SK-N-SH treated with all-trans-retinoic acid at 6 μM for 48 hours (cell line): ENCODE data around the gene MYO18A.

ENCODE experiments used
- ATAC-seq: fragments of 200-7000 bp; cut with Tn5 transposase; 3 replicates; pipeline ENCODE4 v1.9.1; 2020; ENCODE audit warnings: mild to moderate bottlenecking, moderate library complexity
- ARNTL ChIP-seq: fragments of 450-650 bp; formaldehyde crosslinking; IDR thresholded peaks from 2 replicates; pipeline ENCODE4 v1.5.0; 2020; ENCODE audit warnings: low read depth, mild to moderate bottlenecking, moderate library complexity, borderline replicate concordance
- BACH2 ChIP-seq: fragments of 250-450 bp; sonication (Bioruptor Pico); IDR thresholded peaks from 2 replicates; pipeline ENCODE4 v1.9.0; 2021; ENCODE audit warnings: mild to moderate bottlenecking, borderline replicate concordance
- CSDC2 ChIP-seq: fragments of 250-450 bp; sonication (Bioruptor Pico); IDR thresholded peaks from 2 replicates; pipeline ENCODE4 v1.5.0; 2020; ENCODE audit warnings: mild to moderate bottlenecking, moderate library complexity
- ESRRG ChIP-seq: fragments of 250-450 bp; sonication (Bioruptor Pico); IDR thresholded peaks from 2 replicates; pipeline ENCODE4 v1.6.1; 2021; ENCODE audit warnings: mild to moderate bottlenecking
- GLIS3 ChIP-seq: fragments of 250-450 bp; sonication (Bioruptor Pico); IDR thresholded peaks from 2 replicates; pipeline ENCODE4 v1.5.0; 2020; ENCODE audit warnings: mild to moderate bottlenecking, moderate library complexity
- OSR1 ChIP-seq: fragments of 250-450 bp; sonication (Bioruptor Pico); IDR thresholded peaks from 2 replicates; pipeline ENCODE4 v1.8.0; 2022; ENCODE audit warnings: moderate library complexity, mild to moderate bottlenecking, inconsistent platforms
- PPARA ChIP-seq: fragments of 250-450 bp; sonication (Bioruptor Pico); IDR thresholded peaks from 2 replicates; pipeline ENCODE4 v1.5.0; 2020; ENCODE audit warnings: mild to moderate bottlenecking, borderline replicate concordance
- RARB ChIP-seq: fragments of 250-450 bp; sonication (Bioruptor Pico); IDR thresholded peaks from 2 replicates; pipeline ENCODE4 v1.8.0; 2021; ENCODE audit warnings: mild to moderate bottlenecking, moderate library complexity
- SNAI2 ChIP-seq: fragments of 250-450 bp; sonication (Bioruptor Pico); IDR thresholded peaks from 2 replicates; pipeline ENCODE4 v1.5.0; 2020; ENCODE audit warnings: mild to moderate bottlenecking, moderate library complexity
- TCF4 ChIP-seq: fragments of 250-450 bp; sonication (Bioruptor Pico); IDR thresholded peaks from 2 replicates; pipeline ENCODE4 v1.8.0; 2021; ENCODE audit warnings: mild to moderate bottlenecking, moderate library complexity, borderline replicate concordance
- TOX ChIP-seq: fragments of 250-450 bp; sonication (Bioruptor Pico); IDR thresholded peaks from 2 replicates; pipeline ENCODE4 v1.8.0; 2021; ENCODE audit warnings: mild to moderate bottlenecking, moderate library complexity, borderline replicate concordance
- TSHZ2 ChIP-seq: fragments of 250-450 bp; sonication (Bioruptor Pico); IDR thresholded peaks from 2 replicates; pipeline ENCODE4 v1.5.0; 2020; ENCODE audit warnings: mild to moderate bottlenecking, moderate library complexity
- ZC3H10 ChIP-seq: fragments of 250-450 bp; sonication (Bioruptor Pico); IDR thresholded peaks from 2 replicates; pipeline ENCODE4 v1.5.1; 2021; ENCODE audit warnings: mild to moderate bottlenecking, moderate library complexity
- ZFP30 ChIP-seq: fragments of 450-650 bp; formaldehyde crosslinking; IDR thresholded peaks from 2 replicates; pipeline ENCODE4 v1.5.0; 2022; ENCODE audit warnings: mild to moderate bottlenecking, moderate library complexity
- ZNF8 ChIP-seq: fragments of 450-650 bp; formaldehyde crosslinking; IDR thresholded peaks from 2 replicates; pipeline ENCODE4 v1.5.0; 2020; ENCODE audit warnings: mild to moderate bottlenecking, moderate library complexity
- TF ChIP-seq, protein P1 (sequence below): fragments of 250-450 bp; sonication (Bioruptor Pico); IDR thresholded peaks from 2 replicates; pipeline ENCODE4 v1.5.1; 2021; ENCODE audit warnings: mild to moderate bottlenecking, moderate library complexity
- TF ChIP-seq, protein P2 (sequence below): fragments of 250-450 bp; sonication (Bioruptor Pico); IDR thresholded peaks from 2 replicates; pipeline ENCODE4 v1.8.0; 2020; ENCODE audit warnings: mild to moderate bottlenecking, moderate library complexity, borderline replicate concordance
- TF ChIP-seq, protein P3 (sequence below): fragments of 250-450 bp; sonication (Bioruptor Pico); IDR thresholded peaks from 2 replicates; pipeline ENCODE4 v1.5.1; 2020; ENCODE audit warnings: low read depth, mild to moderate bottlenecking, moderate library complexity

MYO18A gene

DNA sequence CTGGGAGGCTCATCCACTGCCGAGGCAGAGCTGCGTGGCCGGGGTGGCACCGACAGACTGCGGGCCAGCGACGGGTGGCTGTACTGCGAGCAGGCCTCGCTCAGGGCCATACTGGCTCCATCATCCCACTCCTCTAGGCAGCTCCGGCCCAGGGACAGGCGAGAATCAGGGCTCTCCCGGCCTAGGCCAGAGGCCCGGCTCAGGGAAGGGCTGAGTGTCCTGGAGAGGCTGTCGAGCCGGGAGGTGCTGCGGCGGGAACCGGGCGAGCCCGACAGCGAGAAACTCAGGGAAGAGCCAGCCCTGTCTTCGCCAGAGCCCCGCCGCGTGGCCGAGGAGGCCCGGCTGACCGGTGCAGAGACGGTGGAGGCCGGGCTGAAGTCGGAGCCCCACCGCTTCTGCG, 99.9 kb downstream of the MYO18A start:
- ATAC-seq, result no peak
- TF ChIP-seq ZC3H10, result no peak
- TF ChIP-seq, protein P1, sequence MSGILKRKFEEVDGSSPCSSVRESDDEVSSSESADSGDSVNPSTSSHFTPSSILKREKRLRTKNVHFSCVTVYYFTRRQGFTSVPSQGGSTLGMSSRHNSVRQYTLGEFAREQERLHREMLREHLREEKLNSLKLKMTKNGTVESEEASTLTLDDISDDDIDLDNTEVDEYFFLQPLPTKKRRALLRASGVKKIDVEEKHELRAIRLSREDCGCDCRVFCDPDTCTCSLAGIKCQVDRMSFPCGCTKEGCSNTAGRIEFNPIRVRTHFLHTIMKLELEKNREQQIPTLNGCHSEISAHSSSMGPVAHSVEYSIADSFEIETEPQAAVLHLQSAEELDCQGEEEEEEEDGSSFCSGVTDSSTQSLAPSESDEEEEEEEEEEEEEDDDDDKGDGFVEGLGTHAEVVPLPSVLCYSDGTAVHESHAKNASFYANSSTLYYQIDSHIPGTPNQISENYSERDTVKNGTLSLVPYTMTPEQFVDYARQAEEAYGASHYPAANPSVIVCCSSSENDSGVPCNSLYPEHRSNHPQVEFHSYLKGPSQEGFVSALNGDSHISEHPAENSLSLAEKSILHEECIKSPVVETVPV (CRISPR knock-in tag), result no peak
- no peak for TF ChIP-seq ARNTL
- TF ChIP-seq ZFP30 (CRISPR knock-in tag), result no peak
- no peak for TF ChIP-seq OSR1
- TF ChIP-seq PPARA (CRISPR knock-in tag), result no peak
- no peak for TF ChIP-seq RARB (CRISPR knock-in tag)
- TF ChIP-seq, protein P2, sequence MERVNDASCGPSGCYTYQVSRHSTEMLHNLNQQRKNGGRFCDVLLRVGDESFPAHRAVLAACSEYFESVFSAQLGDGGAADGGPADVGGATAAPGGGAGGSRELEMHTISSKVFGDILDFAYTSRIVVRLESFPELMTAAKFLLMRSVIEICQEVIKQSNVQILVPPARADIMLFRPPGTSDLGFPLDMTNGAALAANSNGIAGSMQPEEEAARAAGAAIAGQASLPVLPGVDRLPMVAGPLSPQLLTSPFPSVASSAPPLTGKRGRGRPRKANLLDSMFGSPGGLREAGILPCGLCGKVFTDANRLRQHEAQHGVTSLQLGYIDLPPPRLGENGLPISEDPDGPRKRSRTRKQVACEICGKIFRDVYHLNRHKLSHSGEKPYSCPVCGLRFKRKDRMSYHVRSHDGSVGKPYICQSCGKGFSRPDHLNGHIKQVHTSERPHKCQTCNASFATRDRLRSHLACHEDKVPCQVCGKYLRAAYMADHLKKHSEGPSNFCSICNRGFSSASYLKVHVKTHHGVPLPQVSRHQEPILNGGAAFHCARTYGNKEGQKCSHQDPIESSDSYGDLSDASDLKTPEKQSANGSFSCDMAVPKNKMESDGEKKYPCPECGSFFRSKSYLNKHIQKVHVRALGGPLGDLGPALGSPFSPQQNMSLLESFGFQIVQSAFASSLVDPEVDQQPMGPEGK (CRISPR knock-in tag), result no peak
- TF ChIP-seq, protein P3, sequence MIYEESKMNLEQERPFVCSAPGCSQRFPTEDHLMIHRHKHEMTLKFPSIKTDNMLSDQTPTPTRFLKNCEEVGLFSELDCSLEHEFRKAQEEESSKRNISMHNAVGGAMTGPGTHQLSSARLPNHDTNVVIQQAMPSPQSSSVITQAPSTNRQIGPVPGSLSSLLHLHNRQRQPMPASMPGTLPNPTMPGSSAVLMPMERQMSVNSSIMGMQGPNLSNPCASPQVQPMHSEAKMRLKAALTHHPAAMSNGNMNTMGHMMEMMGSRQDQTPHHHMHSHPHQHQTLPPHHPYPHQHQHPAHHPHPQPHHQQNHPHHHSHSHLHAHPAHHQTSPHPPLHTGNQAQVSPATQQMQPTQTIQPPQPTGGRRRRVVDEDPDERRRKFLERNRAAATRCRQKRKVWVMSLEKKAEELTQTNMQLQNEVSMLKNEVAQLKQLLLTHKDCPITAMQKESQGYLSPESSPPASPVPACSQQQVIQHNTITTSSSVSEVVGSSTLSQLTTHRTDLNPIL (CRISPR knock-in tag), result no peak
- TF ChIP-seq CSDC2, result no peak
- no peak for TF ChIP-seq GLIS3 (CRISPR knock-in tag)
- no peak for TF ChIP-seq ZNF8 (CRISPR knock-in tag)

- ATAC-seq, result no peak
Observed at GRCh38 chr17:29079887-29080286, 100.3 kb downstream of the MYO18A start.

DNA sequence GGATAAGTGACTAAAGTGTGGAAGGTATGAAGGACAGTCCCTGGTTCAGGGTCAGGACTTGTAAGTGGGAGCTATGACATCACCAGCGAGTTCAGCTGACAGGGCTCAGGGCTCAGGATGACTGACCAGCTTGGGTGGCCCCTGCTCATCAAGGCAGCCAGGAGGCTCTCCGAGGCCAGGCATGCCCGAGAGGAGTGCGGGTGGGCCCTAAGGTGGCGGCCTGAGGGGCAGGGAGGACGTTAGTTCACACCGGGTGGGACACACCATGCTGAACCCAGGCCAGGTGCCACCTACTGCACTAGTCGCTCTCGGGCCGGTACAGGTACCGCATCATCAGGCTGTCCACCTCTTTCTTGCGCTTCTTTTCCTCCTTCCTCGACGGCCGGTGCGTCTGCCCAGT, 100.8 kb downstream of the MYO18A start:
- no peak for ATAC-seq
- TF ChIP-seq TOX (CRISPR knock-in tag), result no peak
- no peak for TF ChIP-seq ESRRG (CRISPR knock-in tag)
- TF ChIP-seq TCF4, result no peak
- TF ChIP-seq OSR1, result no peak
- TF ChIP-seq SNAI2 (CRISPR knock-in tag), result no peak
- no peak for TF ChIP-seq ARNTL
- TF ChIP-seq RARB (CRISPR knock-in tag), result no peak
- TF ChIP-seq ZNF8 (CRISPR knock-in tag), result no peak
- no peak for TF ChIP-seq PPARA (CRISPR knock-in tag)
- TF ChIP-seq, all 23 proteins: peak for 0

More at GRCh38 chr17:29079887-29080286, 100.3 kb downstream of the MYO18A start:
- TF ChIP-seq CSDC2, result no peak

DNA sequence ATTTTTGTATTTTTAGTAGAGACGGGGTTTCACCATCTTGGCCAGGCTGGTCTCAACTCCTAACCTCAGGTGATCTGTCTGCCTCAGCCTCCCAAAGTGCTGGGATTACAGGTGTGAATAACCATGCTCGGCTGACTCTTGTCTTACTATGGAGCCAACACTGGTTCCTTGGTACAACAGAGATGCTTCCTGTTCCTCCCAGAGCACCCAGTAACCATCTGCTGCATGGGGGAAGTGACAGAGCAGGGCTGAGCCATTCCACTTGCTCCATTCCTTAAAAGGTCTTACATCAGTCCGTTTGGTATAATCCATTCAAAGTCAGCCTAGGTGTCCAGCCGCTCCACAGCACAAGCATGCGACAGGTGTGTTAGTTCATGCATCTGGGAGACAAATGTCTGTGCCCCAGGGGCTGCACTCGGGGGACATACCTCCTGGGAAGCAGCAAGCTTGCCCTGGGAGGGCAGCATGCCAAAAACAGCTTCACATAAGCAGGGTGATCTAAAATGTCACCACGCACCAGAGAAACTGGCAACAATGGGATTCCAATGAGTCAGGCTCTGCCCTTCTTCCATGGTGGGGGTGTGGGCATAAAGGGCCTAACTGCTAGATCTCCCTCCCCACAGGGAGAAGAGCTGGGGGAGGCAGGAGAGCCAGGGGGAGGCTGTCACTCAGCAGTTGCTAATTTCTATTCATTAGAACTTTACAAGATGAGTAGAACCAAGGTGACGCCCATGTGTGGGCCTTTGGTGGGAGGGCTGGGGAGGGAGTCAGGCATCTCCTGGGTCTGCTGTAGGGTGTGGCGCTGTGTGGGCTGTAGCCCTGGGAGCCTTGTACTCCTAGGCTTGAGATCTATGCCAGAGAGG, 101.8 kb downstream of the MYO18A start:
- no peak for TF ChIP-seq PPARA (CRISPR knock-in tag)
- no peak for TF ChIP-seq TSHZ2 (CRISPR knock-in tag)
- no peak for TF ChIP-seq BACH2 (CRISPR knock-in tag)
- TF ChIP-seq, protein P1 (CRISPR knock-in tag), result no peak
- TF ChIP-seq CSDC2, result no peak
- TF ChIP-seq RARB (CRISPR knock-in tag), result no peak
- TF ChIP-seq TOX (CRISPR knock-in tag), result no peak
- TF ChIP-seq, all 23 proteins: peak for 0

More for the DNA sequence above, 101.8 kb downstream of the MYO18A start:
- ATAC-seq, result no peak
